CD4-positive, alpha-beta T cell (primary cell): Measurements from ENCODE around the gene SNTB2. TPM values are rescaled to one million over a fixed set of nuclear protein-coding genes. Genes with fewer than 3 reads are reported as not detected.

ENCODE experiments used
- ATAC-seq: fragments of 200-7000 bp; cut with Tn5 transposase; one replicate; pipeline ENCODE4 v1.10.0; 2022; ENCODE audit warnings: mild to moderate bottlenecking; ENCODE audit not compliant: poor library complexity
- CTCF ChIA-PET: fragments of 350-600 bp; sonication (Branson Sonifier 250); formaldehyde crosslinking; loops from one replicate; lab custom pipeline; 2021; ENCODE audit warnings: antibody characterized with exemption, inconsistent platforms; lab: Charles Lee
- POLR2A ChIA-PET: fragments of 350-600 bp; sonication (Branson Sonifier 250); formaldehyde crosslinking; loops from one replicate; lab custom pipeline; 2021; ENCODE audit warnings: antibody characterized with exemption, inconsistent platforms; lab: Charles Lee
- DNase-seq, 14 experiments: peaks; one replicate each; pipeline ENCODE4 v3.0.0-alpha.2; 2013 to 2020; ENCODE audit warnings: mixed read lengths in 2 of 14
- H3K27ac ChIP-seq, 2 donors: one replicate each; pipeline versions ENCODE4 v1.5.1 to v1.7.0; 2013; ENCODE audit warnings: low read length in 2 of 2, low read depth in 1 of 2, mild to moderate bottlenecking in 1 of 2
- H3K27me3 ChIP-seq, 2 experiments: 1 replicate in 1 of 2; 2 replicates in 1 of 2; pipeline versions ENCODE4 v1.6.1 to v1.7.0; 2013; ENCODE audit warnings: low read length in 2 of 2, control low read depth in 1 of 2, mild to moderate bottlenecking in 1 of 2, moderate library complexity in 1 of 2; ENCODE audit not compliant: insufficient read depth in 2 of 2, control insufficient read depth in 1 of 2
- H3K36me3 ChIP-seq: one replicate; pipeline ENCODE4 v1.6.1; 2013; ENCODE audit warnings: low read length, control low read depth; ENCODE audit not compliant: insufficient read depth
- H3K4me1 ChIP-seq: one replicate; pipeline ENCODE4 v1.6.1; 2013; ENCODE audit warnings: low read length, control low read depth; ENCODE audit not compliant: insufficient read depth
- H3K4me3 ChIP-seq: one replicate; pipeline ENCODE4 v1.5.1; 2013; ENCODE audit warnings: mild to moderate bottlenecking, low read length, moderate library complexity
- H3K9me3 ChIP-seq, 2 experiments: 1 replicate in 1 of 2; 2 replicates in 1 of 2; pipeline versions ENCODE4 v1.6.1 to v1.7.0; 2013; ENCODE audit warnings: low read length in 2 of 2, mild to moderate bottlenecking in 2 of 2, control low read depth in 1 of 2, moderate library complexity in 1 of 2; ENCODE audit not compliant: control insufficient read depth in 1 of 2, insufficient read depth in 1 of 2
- H3K27ac Mint-ChIP-seq: one replicate; pipeline ENCODE4 v1.8.0; 2020; ENCODE audit warnings: mixed read lengths
- H3K27me3 Mint-ChIP-seq: one replicate; pipeline ENCODE4 v1.8.0; 2021; ENCODE audit warnings: mixed read lengths
- H3K36me3 Mint-ChIP-seq: one replicate; pipeline ENCODE4 v1.8.0; 2021; ENCODE audit warnings: low read depth, mixed read lengths
- H3K4me1 Mint-ChIP-seq: one replicate; pipeline ENCODE4 v1.8.0; 2021; ENCODE audit warnings: low read depth, mixed read lengths
- H3K4me3 Mint-ChIP-seq: one replicate; pipeline ENCODE4 v1.8.0; 2020; ENCODE audit warnings: mild to moderate bottlenecking, mixed read lengths
- H3K9me3 Mint-ChIP-seq: one replicate; pipeline ENCODE4 v1.8.0; 2020; ENCODE audit warnings: mixed read lengths
- intact Hi-C, 2 experiments: fragments of 100-400 bp; cut with DNase I in 1 of 2; cut with micrococcal nuclease in 1 of 2; formaldehyde crosslinking; loops; one replicate each; pipeline versions ENCODE4 v1.15.1 to v1.9.0; 2023 to 2025; cut with DNase I, micrococcal nuclease
- total RNA-seq, 174 experiments: library from RNA in 2 of 174; stranded (reverse) in 2 of 174; gene quantifications; one replicate each; pipeline ENCODE4 v1.2.3 and lab custom pipeline; 2021 to 2026
- TF ChIP-seq, protein P1 (sequence below): fragments of 200-600 bp; IDR thresholded peaks from one replicate; pipeline ENCODE4 v1.8.0; 2022; ENCODE audit warnings: antibody characterized with exemption, mild to moderate bottlenecking

Gene SNTB2
- total RNA-seq, 2 experiments from 2014 or later: 10.1 to 11.4 TPM

DNA sequence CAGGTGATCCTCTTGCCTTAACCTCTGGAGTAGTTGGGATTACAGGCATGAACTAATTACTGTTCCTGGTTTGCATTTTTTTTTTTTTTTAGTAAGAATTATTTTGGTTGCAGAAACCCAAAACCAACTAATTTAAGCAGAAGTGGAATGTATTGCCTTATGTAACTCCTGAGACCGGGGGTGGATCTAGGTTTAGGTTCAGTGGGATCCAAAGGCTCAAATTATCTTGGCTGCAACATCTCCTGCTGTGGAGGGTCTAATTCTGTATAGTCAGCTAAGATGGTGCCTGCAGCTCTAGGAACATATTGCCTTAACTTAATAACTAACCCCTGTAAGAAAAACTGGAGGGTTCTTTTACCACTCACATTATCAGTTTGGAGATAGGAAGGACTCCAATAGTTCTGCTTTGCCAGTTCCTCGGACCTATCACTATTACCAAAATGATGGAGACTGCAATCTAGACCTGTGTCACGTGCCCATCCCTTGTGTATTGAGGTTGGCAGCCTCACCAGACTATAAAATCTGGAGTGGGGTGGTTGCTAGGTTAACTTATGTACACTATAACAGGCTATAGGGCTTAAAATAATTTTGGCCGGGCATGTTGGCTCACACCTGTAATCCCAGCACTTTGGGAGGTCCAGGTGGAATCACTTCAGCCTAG is 8.5 kb downstream of the SNTB2 start:
- H3K36me3 Mint-ChIP-seq: peaks cover 6% of the 10 kb centered on the region
- DNase-seq (no peak), ATAC-seq (no peak)
- H3K27ac Mint-ChIP-seq: no peak overlapping the region
- H3K4me3 Mint-ChIP-seq: no peak overlapping the region
- intact Hi-C loops: no loop called here
- no peaks in the 10 kb centered on the region for H3K9me3 Mint-ChIP-seq
- H3K36me3 ChIP-seq: no peaks in the 10 kb centered on the region
- H3K27ac ChIP-seq: no peak overlapping the region
- peaks cover 11% of the 10 kb centered on the region for H3K4me1 ChIP-seq
- TF ChIP-seq, protein P1, sequence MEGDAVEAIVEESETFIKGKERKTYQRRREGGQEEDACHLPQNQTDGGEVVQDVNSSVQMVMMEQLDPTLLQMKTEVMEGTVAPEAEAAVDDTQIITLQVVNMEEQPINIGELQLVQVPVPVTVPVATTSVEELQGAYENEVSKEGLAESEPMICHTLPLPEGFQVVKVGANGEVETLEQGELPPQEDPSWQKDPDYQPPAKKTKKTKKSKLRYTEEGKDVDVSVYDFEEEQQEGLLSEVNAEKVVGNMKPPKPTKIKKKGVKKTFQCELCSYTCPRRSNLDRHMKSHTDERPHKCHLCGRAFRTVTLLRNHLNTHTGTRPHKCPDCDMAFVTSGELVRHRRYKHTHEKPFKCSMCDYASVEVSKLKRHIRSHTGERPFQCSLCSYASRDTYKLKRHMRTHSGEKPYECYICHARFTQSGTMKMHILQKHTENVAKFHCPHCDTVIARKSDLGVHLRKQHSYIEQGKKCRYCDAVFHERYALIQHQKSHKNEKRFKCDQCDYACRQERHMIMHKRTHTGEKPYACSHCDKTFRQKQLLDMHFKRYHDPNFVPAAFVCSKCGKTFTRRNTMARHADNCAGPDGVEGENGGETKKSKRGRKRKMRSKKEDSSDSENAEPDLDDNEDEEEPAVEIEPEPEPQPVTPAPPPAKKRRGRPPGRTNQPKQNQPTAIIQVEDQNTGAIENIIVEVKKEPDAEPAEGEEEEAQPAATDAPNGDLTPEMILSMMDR: no peak
- H3K4me3 ChIP-seq: no peak overlapping the region
- ChIA-PET POLR2A (interaction anchor here (0.7 kb wide), 1 partner anchor 59 kb away, joined by 4 read pairs; no protein-coding TSS in a partner anchor), CTCF (no interaction called here)
- H3K27me3 Mint-ChIP-seq: no peaks in the 10 kb centered on the region
- peaks cover 21% of the 10 kb centered on the region for H3K4me1 Mint-ChIP-seq
- H3K9me3 ChIP-seq: no peaks in the 10 kb centered on the region
- H3K27me3 ChIP-seq: no peaks in the 10 kb centered on the region

DNA sequence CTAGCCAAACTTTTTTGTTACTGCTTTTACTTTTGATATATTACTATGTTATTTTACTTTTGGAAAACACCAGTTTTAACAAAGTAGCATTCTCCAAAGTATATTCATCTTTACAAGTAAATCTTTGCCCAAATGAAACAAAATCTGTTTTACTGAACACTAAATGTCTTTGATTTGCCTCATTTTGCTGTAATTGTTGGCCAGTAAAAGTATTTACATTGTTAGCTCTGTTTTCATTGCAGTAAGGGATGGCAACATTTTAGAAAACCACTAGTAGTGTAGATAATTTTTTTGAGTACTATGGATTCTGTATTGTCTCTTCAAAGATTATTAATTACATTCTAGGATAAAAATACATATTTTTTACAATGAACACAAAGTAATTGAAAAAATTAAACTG is 10.6 kb downstream of the SNTB2 start:
- Mint-ChIP-seq H3K4me3 (no peak overlapping the region), H3K9me3 (no peaks in the 10 kb centered on the region), H3K4me1 (peaks cover 11% of the 10 kb centered on the region), H3K27me3 (no peaks in the 10 kb centered on the region), H3K36me3 (no peaks in the 10 kb centered on the region), H3K27ac (no peak overlapping the region)
- POLR2A ChIA-PET: no interaction called here
- CTCF ChIA-PET: no interaction called here
- Histone ChIP-seq H3K27me3 (no peaks in the 10 kb centered on the region), H3K4me1 (no peaks in the 10 kb centered on the region), H3K9me3 (no peaks in the 10 kb centered on the region), H3K4me3 (no peak overlapping the region), H3K27ac (no peak overlapping the region), H3K36me3 (no peaks in the 10 kb centered on the region)
- intact Hi-C loops: no loop called here
- ATAC-seq (no peak), DNase-seq (no peak)
- TF ChIP-seq, protein P1: no peak

DNA sequence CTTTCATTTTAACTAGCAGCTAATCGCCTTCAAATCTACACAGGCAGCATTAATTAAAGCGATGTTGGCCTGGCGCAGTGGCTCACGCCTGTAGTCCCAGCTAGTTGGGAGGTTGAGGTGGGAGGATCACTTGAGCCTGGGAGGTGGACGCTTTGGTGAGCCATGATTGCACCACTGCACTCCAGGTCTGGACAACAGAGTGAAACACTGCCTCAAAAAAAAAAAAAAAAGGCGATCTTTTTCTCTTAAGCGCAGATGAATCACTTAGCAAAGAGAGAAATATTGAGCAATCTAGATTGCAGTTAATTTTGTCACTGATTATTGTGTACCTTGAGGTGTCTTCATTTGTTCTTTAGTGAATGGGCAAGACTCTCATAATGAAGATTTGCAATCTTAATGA is 12.4 kb downstream of the SNTB2 start:
- no peaks in the 10 kb centered on the region for H3K9me3 Mint-ChIP-seq
- H3K27me3 Mint-ChIP-seq: no peaks in the 10 kb centered on the region
- POLR2A ChIA-PET: interaction anchor here (1.1 kb wide), 1 partner anchor 11 kb away, joined by 5 read pairs; no protein-coding TSS in a partner anchor
- no peak overlapping the region for H3K4me3 Mint-ChIP-seq
- no peak overlapping the region for H3K27ac ChIP-seq
- no peaks in the 10 kb centered on the region for H3K9me3 ChIP-seq
- intact Hi-C loops: no loop called here
- no peak overlapping the region for H3K4me3 ChIP-seq
- no peaks in the 10 kb centered on the region for H3K36me3 ChIP-seq
- no peaks in the 10 kb centered on the region for H3K36me3 Mint-ChIP-seq
- CTCF ChIA-PET: no interaction called here
- TF ChIP-seq, protein P1: no peak
- ATAC-seq (no peak), DNase-seq (no peak)
- H3K4me1 Mint-ChIP-seq: peaks cover 15% of the 10 kb centered on the region
- no peaks in the 10 kb centered on the region for H3K27me3 ChIP-seq
- H3K4me1 ChIP-seq: no peaks in the 10 kb centered on the region
- no peak overlapping the region for H3K27ac Mint-ChIP-seq
